Caco-2 (cell line): ENCODE data around the gene PDZD7. TPM values are rescaled to one million over a fixed set of nuclear protein-coding genes. Genes with fewer than 3 reads are reported as not detected.

Experiments used
- BruUV-seq: library from RNA; stranded (reverse); fragments of 400-500 nt; replicated peaks from 2 replicates; lab custom pipeline; 2021; lab: Mats Ljungman, UMichigan
- CTCF ChIA-PET: fragments of 300-600 bp; sonication (Branson Sonifier 250); formaldehyde crosslinking; loops from one replicate; lab custom pipeline; 2022; ENCODE audit warnings: antibody characterized with exemption; lab: Charles Lee
- POLR2A ChIA-PET: fragments of 300-600 bp; sonication (Branson Sonifier 250); formaldehyde crosslinking; loops from one replicate; lab custom pipeline; 2022; ENCODE audit warnings: antibody characterized with exemption; lab: Charles Lee
- DNase-seq, 2 experiments: peaks; one replicate each; pipeline versions ENCODE4 v3.0.0 to v3.0.0-alpha.2; 2020 to 2022
- H3K27me3 ChIP-seq: replicated peaks from 2 replicates; pipeline ENCODE4 v1.6.0; 2011; ENCODE audit warnings: low read length; ENCODE audit not compliant: control insufficient read depth, insufficient read depth
- H3K36me3 ChIP-seq: 2 replicates; pipeline ENCODE4 v1.5.1; 2011; ENCODE audit warnings: low read length; ENCODE audit not compliant: control insufficient read depth, insufficient read depth
- H3K4me1 ChIP-seq: fragments of 250-450 bp; sonication (Bioruptor Pico); 2 replicates; pipeline ENCODE4 v1.5.1; 2020; ENCODE audit warnings: mild to moderate bottlenecking
- H3K4me3 ChIP-seq: 2 replicates; pipeline ENCODE4 v1.5.1; 2011; ENCODE audit warnings: low read depth, mild to moderate bottlenecking, control low read depth, low read length
- H3K9me3 ChIP-seq: fragments of 250-450 bp; sonication (Bioruptor Pico); 2 replicates; pipeline ENCODE4 v1.5.1; 2020; ENCODE audit warnings: mild to moderate bottlenecking, moderate library complexity
- H3K27ac Mint-ChIP-seq: one replicate; pipeline ENCODE4 v1.8.0; 2022; ENCODE audit warnings: mixed read lengths; ENCODE audit not compliant: unreplicated experiment
- H3K27me3 Mint-ChIP-seq: one replicate; pipeline ENCODE4 v1.8.0; 2022; ENCODE audit warnings: mixed read lengths; ENCODE audit not compliant: insufficient read depth, unreplicated experiment
- H3K36me3 Mint-ChIP-seq: one replicate; pipeline ENCODE4 v1.8.0; 2022; ENCODE audit warnings: mild to moderate bottlenecking, mixed read lengths; ENCODE audit not compliant: insufficient read depth, unreplicated experiment
- H3K4me1 Mint-ChIP-seq: one replicate; pipeline ENCODE4 v1.8.0; 2022; ENCODE audit warnings: low read depth, mixed read lengths; ENCODE audit not compliant: unreplicated experiment
- H3K4me3 Mint-ChIP-seq: one replicate; pipeline ENCODE4 v1.8.0; 2022; ENCODE audit warnings: mild to moderate bottlenecking, moderate library complexity, mixed read lengths; ENCODE audit not compliant: unreplicated experiment
- H3K9me3 Mint-ChIP-seq: one replicate; pipeline ENCODE4 v1.8.0; 2022; ENCODE audit warnings: mixed read lengths; ENCODE audit not compliant: unreplicated experiment
- CTCF ChIP-seq, 2 experiments: fragments of 200-600 bp in 1 of 2; IDR thresholded peaks; 1 replicate in 1 of 2; 2 replicates in 1 of 2; pipeline versions ENCODE4 v1.5.1 to v1.8.0; 2011 to 2022; ENCODE audit warnings: antibody characterized with exemption in 1 of 2, control low read depth in 1 of 2, inconsistent platforms in 1 of 2, low read depth in 1 of 2, low read length in 1 of 2, mild to moderate bottlenecking in 1 of 2, moderate library complexity in 1 of 2; ENCODE audit not compliant: insufficient read depth in 1 of 2, severe bottlenecking in 1 of 2, unreplicated experiment in 1 of 2
- intact Hi-C: fragments of 100-400 bp; cut with micrococcal nuclease; formaldehyde crosslinking; loops from one replicate; pipeline ENCODE4 v1.10.0; 2022; ENCODE audit not compliant: unreplicated experiment
- total RNA-seq: library from RNA; stranded (reverse); gene quantifications from 2 replicates; pipeline ENCODE4 v1.2.3, GENCODE V29; 2022

Gene PDZD7
- total RNA-seq, 1 experiment from 2014 or later: 1.5 TPM

- Histone ChIP-seq H3K4me3 (no peak overlapping the region), H3K36me3 (no peaks in the 10 kb centered on the region), H3K4me1 (peaks cover 37% of the 10 kb centered on the region), H3K9me3 (no peaks in the 10 kb centered on the region), H3K27me3 (no peaks in the 10 kb centered on the region)
- ChIA-PET POLR2A (no interaction called here), CTCF (interaction anchor here (2.0 kb wide), 1 partner anchor 104 kb away, joined by 5 read pairs; no protein-coding TSS in a partner anchor)
- DNase-seq: no peak
- Mint-ChIP-seq H3K27me3 (no peaks in the 10 kb centered on the region), H3K9me3 (no peaks in the 10 kb centered on the region), H3K4me1 (peaks cover 14% of the 10 kb centered on the region), H3K4me3 (no peak overlapping the region), H3K36me3 (no peaks in the 10 kb centered on the region), H3K27ac (no peak overlapping the region)
- BruUV-seq: no TSS peak
- intact Hi-C loops: no loop called here
- no peak for TF ChIP-seq CTCF (IDR thresholded peaks at IDR 0.05; ENCODE audit: insufficient read depth in 1 of 2, low read depth in 1 of 2, low read length in 1 of 2, severe bottlenecking in 1 of 2, unreplicated experiment in 1 of 2)
Measured at GRCh38 chr10:101038484-101038883, 7.6 kb upstream of the PDZD7 start.

DNA sequence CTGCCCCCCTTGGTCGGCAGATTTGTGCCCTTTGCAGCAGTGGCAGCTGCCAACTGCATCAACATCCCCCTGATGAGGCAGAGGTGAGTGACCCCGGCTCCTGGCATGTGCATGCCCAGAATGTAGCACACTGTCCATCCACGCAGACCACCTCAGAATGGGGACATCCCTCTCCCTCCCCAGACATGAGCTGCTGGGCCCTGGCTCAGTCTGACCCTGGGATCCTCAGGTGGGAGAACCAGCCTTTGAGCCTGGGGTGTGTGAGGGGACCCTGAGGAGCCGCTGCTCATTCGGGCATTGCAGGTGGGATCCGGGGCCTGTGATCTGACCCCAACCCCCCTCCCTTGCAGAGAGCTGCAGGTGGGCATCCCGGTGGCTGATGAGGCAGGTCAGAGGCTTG is 5.8 kb upstream of the PDZD7 start:
- ChIA-PET CTCF (interaction anchor here (2.0 kb wide), 1 partner anchor 106 kb away, joined by 5 read pairs; no protein-coding TSS in a partner anchor), POLR2A (no interaction called here)
- DNase-seq: no peak
- peaks cover 7% of the 10 kb centered on the region for H3K36me3 Mint-ChIP-seq
- BruUV-seq: no TSS peak
- no peaks in the 10 kb centered on the region for H3K9me3 Mint-ChIP-seq
- H3K27me3 Mint-ChIP-seq: no peaks in the 10 kb centered on the region
- H3K4me1 ChIP-seq: peaks cover 38% of the 10 kb centered on the region
- no peaks in the 10 kb centered on the region for H3K27me3 ChIP-seq
- peaks cover 17% of the 10 kb centered on the region for H3K4me1 Mint-ChIP-seq
- H3K4me3 Mint-ChIP-seq: no peak overlapping the region
- intact Hi-C loops: no loop called here
- TF ChIP-seq CTCF (IDR thresholded peaks at IDR 0.05; ENCODE audit: insufficient read depth in 1 of 2, low read depth in 1 of 2, low read length in 1 of 2, severe bottlenecking in 1 of 2, unreplicated experiment in 1 of 2): no peak
- H3K36me3 ChIP-seq: no peaks in the 10 kb centered on the region
- H3K27ac Mint-ChIP-seq: no peak overlapping the region
- no peaks in the 10 kb centered on the region for H3K9me3 ChIP-seq
- no peak overlapping the region for H3K4me3 ChIP-seq

DNA sequence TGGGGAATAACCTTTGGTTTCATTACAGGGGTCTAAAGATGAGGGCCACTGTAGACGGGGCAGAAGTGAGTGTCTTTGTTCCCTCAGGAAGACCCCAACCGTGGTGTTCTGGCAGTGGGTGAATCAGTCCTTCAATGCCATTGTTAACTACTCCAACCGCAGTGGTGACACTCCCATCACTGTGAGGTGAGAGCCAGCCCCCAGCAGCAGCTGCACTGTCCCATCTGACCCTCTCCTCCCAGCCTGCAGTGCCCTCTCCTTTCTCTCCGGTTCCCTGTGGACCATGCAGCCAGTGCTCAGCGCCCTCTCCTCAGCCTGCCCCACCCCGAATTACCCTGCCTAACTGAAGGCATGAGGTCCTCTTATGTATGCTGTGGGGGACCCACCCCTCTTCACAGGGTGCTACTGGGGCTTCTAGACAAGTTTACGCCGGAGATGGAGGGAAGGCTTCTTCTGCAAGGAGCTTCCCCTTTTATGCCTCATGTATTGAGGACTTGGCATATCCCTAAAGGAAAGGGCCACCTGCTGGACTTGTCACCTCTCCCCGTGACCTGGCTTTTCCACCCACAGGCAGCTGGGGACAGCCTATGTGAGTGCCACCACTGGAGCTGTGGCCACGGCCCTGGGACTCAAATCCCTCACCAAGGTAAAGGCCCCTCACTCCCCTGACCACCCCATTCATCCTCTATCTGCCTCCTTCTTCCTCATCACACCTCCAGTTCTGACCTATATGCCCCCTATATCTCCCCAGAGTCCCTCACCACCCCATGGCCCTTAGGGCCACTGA is 5.2 kb upstream of the PDZD7 start:
- Mint-ChIP-seq H3K4me3 (no peak overlapping the region), H3K27ac (no peak overlapping the region), H3K36me3 (peaks cover 14% of the 10 kb centered on the region), H3K27me3 (no peaks in the 10 kb centered on the region), H3K4me1 (peaks cover 17% of the 10 kb centered on the region), H3K9me3 (no peaks in the 10 kb centered on the region)
- ChIA-PET CTCF (no interaction called here), POLR2A (no interaction called here)
- peaks cover 34% of the 10 kb centered on the region for H3K4me1 ChIP-seq
- intact Hi-C loops: no loop called here
- BruUV-seq: no TSS peak
- H3K27me3 ChIP-seq: no peaks in the 10 kb centered on the region
- no peak for TF ChIP-seq CTCF (IDR thresholded peaks at IDR 0.05; ENCODE audit: insufficient read depth in 1 of 2, low read depth in 1 of 2, low read length in 1 of 2, severe bottlenecking in 1 of 2, unreplicated experiment in 1 of 2)
- H3K4me3 ChIP-seq: no peak overlapping the region
- no peak for DNase-seq
- H3K9me3 ChIP-seq: no peaks in the 10 kb centered on the region
- no peaks in the 10 kb centered on the region for H3K36me3 ChIP-seq
